Germinal center (tissue), 1 donor: ENCODE results near the gene SSH3.
A peak's percentile ranks its signal among the peaks of the same experiment; 100 is the strongest.

Experiments
- DNase-seq: peaks from one replicate; pipeline ENCODE4 v3.0.0; 2012; ENCODE audit warnings: mixed read lengths, low spot score

SSH3 gene

DNA sequence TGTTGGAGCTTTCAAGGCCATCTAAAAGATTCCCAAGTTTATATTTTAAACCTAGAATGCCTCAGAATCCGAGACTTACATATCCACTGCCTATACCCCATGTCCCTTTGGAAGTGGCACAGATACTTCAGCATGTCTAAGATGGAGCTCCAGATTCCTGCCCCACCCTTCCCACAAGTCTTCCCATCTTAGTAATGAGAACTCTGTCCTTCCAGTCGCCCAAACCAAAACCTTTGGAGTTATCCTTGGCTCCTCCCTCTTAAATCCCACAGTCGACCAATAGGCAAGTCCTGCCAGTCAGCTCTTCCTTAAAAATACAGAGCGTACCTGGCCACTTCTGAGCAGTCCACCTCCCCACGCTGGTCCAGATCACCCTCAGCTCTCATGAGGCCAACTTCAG is 45.7 kb downstream of the SSH3 start:
- no peak for DNase-seq

DNA sequence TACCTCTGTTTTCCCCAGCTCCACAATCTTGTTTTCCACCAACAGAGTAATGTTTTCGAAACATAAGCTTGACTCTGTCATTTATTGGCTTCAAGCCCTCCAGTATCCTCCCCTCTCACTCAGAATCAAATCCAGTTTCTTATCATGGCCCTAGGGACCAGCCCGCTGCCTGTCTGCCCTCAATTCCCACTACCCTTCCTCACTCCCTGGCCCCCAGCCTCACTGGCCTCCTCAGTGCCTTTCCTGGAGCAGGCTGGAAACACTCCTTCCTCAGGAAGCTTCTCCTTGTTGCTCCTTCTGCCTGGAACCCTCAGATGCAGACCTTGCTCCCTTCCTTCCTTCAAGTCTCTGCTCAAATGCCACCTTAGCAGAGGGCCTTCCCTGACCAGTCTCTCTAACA is 46.1 kb downstream of the SSH3 start:
- no peak for DNase-seq

GRCh38 chr11:67349928-67350465 is 46.7 kb downstream of the SSH3 start:
- DNase-seq, result peak; percentile 17

DNA sequence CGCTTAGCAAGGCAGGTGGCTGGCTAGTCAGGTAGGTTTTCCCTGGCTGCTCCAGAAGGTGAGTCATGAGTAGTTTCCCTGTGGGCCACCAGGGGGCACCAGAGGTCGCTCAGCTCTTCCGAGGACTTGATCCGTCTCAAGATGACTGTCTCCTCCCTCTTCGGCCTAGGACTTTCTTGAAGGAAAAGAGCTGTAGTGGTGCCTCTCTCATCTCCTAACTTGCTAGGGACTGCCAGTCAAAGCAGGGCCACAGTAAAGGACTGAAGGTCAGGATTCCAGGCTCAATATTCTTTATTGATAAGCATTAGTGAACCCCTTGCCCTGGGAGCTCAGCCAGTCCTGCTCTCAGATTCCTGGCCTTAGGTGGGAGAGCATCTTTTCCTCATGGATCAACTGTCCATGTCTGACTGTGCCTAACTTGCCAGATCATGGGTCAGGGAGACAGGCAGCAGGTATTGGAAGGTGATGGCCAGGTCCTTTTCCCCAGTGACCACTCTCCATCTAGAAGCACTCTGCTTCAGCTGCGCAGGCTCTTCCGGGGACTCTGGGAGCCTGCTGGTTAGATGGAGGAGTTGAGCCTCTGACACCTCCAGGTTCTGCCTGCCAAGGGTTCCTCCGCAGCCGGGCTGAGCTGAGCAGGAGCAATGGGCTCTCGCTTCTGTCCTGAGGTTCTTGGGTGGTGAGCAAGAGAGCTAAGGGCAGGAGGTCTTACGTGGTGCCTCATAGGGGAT is 48.1 kb downstream of the SSH3 start:
- peak; percentile 80 for DNase-seq

- DNase-seq, result peak; percentile 79
Measured at GRCh38 chr11:67352546-67353316, 49.4 kb downstream of the SSH3 start.

DNA sequence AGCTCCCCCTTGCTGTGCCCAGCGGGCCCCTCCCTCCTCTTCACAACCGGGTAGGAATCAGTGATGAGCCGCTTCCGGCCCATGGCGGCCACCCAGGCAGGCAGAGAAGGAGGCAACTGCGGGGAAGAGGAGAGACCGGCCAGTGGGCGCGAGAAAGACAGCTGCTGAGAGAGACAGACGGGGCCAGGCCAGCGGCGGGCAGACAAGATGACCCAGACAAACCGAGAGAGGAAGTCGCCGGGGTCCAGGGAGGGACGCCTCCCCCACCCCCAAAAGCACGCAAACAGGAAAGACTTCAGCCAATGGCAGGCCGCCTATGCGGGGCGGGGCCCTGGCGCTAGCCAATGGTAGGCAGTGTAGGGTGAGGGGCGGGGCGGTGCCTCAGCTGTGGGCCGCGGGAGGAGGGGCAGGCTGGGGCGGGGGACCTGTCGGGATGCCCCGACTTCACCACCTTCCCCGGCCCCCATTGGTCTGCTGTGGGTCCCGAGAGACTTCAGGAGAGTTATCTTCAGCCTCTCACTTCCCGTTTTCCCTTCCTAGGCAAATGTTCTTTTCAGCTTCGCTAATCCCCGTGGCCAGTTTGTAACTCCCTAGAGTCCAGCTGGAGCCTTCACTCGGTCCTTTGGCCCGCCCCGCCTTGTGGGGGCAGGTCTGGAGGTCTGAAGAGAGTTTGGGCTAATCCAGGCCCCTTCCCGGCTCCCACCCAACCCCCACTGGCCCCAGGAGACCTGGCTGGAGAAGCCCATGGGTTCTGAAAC is 50.2 kb downstream of the SSH3 start, which contains the start of gene POLD4:
Gene POLD4 (minus strand): TSS at position 230 of the 758 bp plus-strand sequence. CDS start 147 bp downstream, at position 83.
- peak; percentile 98 for DNase-seq

- peak; percentile 26 for DNase-seq
Measured at GRCh38 chr11:67354075-67355022, 51.0 kb downstream of the SSH3 start.

DNA sequence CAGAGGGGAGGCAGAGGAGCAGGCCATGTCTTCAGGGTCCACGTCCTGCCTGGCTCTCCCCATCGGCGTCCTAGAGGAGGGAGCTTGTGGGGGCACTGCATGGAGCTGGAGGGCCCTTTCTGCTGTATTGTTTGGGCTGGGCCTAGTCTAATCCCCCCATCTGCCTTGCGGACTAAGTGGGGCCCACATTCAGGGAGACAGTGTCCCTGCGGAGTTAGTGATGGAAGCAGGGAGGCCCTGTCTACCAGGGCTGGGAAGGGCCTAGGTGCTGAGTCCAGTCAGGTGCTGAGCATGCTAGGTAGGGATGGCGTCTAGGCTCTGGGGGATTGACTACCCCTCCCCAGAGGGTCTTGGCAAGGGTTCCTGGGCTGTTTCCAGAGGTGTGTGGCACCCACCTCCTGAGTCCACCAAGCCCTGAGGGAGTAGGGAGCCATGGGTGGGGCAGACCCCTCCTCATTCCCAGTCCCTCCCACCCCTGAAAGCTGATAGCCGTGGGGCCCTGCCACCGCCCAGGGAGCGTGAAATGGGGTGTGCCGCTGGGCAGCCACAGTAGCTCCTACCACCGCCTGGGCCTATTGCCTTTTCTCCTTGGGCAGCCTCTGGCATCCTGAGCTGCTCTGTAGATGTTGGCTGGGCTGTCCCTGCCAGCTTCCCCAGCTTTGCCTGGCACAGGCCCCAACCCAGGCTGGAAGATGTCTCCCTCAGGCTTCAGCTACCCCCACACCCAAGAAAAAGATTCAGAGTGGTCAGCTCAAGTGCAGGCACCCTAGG is 51.9 kb downstream of the SSH3 start:
- DNase-seq, result peak; percentile 7

DNA sequence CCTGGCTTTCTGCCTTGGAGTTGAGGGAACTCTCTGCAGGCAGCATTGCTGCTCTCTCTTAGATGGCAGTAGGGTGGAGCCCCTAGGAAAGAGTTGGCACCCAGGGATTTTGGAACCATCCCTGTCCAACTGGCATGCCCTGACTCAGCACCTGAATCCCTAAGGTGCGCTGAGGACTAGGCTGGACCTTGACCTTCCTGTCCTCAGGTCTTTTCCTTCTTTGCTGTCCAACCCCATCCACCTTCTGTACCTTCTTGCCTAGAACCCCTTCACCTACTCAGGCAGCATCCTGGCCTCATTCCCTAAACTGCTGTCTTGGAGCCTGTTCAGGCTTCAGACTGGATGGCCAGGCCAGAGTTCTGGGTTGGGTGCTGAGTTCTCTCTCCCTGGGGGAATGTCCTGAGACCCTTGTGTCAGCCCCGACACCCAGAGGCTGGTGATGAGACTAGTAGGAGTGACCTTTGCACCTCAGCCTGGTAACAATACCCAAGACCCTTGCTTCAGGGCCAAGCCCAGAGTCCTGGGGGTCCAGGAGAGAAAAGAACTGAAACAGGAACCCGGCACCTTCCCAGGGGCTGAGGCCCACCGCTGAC is 52.6 kb downstream of the SSH3 start:
- no peak for DNase-seq

GRCh38 chr11:67356387-67356863 is 53.1 kb downstream of the SSH3 start:
- DNase-seq, result peak; percentile 11

GRCh38 chr11:67356864-67357561 is 53.7 kb downstream of the SSH3 start:
- DNase-seq, result peak; percentile 78

DNA sequence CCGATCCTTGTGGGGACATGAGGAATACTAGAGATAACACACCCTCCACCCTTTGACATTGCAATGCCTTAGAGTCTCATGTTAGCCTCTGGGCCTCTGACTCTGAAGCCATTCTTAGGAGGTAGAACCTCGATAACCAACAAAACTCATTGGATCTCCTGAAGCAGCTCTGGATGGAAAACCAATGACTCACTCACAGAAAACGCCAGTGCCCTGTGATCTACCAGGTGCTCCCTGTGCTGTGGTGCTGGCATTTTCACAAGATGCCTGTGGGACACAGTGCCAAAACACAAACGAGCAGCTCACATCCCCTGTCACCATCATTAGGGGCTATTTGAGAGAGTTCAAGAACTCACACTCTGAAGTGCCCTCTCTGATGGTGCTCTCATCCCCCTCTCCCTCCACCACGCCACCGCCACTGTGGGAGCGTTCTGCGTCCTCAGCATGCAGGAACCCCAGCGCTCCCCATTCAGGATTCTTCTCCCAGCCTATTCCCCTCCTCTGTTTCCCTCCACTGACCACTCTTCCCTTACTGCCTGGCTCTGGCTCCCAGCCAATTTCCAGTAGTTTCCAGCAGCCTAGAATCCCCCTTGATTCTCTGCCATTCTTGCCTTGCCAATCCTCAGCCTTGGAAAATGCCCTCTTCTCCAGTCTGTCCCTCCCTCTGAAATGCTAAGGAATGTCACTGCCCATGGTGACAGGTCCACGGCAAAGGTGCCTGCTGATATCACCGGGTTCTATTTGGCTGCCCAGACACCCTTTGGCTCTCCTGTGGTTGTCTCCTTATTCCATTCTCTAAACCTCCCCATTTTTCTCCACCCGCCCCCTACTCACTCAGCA is 54.7 kb downstream of the SSH3 start:
- DNase-seq, result no peak
